Tibial nerve (tissue), 4 donors: Measurements from ENCODE around the gene CDC42SE2.

Experiments used
- EP300 ChIP-seq, 2 donors: sonication (generic); formaldehyde crosslinking; IDR thresholded peaks; one replicate each; pipeline ENCODE4 v1.6.1; 2017; ENCODE audit warnings: antibody characterized with exemption in 2 of 2, mild to moderate bottlenecking in 1 of 2
- TF ChIP-seq, protein P1 (sequence below), 5 experiments: fragments of 200-600 bp in 3 of 5; fragments of 450-650 bp in 2 of 5; sonication (generic) in 3 of 5; IDR thresholded peaks; one replicate each; pipeline ENCODE4 v1.5.1; 2016 to 2019; ENCODE audit warnings: antibody characterized with exemption in 5 of 5, mild to moderate bottlenecking in 3 of 5, moderate library complexity in 2 of 5

DNA sequence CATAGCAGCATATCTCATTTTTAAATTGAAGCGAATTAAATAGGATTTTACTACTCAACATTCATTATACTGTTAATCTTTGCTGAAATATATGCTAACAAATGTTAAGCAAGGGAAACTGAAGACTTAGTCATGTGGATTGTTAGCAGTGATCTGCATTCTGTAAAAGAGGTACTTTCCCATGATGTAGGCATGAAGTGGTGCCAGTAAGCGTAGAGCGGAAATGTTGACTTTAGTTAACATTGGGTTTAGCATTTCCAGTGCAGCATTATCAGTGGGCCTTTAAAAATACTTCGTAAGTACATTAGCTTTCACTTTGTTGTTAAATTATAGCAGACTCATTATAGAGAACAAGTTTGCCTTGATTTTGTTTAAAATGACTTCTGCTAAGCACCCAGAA, 130.3 kb downstream of the CDC42SE2 start:
- TF ChIP-seq, protein P1, sequence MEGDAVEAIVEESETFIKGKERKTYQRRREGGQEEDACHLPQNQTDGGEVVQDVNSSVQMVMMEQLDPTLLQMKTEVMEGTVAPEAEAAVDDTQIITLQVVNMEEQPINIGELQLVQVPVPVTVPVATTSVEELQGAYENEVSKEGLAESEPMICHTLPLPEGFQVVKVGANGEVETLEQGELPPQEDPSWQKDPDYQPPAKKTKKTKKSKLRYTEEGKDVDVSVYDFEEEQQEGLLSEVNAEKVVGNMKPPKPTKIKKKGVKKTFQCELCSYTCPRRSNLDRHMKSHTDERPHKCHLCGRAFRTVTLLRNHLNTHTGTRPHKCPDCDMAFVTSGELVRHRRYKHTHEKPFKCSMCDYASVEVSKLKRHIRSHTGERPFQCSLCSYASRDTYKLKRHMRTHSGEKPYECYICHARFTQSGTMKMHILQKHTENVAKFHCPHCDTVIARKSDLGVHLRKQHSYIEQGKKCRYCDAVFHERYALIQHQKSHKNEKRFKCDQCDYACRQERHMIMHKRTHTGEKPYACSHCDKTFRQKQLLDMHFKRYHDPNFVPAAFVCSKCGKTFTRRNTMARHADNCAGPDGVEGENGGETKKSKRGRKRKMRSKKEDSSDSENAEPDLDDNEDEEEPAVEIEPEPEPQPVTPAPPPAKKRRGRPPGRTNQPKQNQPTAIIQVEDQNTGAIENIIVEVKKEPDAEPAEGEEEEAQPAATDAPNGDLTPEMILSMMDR (IDR thresholded peaks at IDR 0.05): no peak
- no peak for TF ChIP-seq EP300 (IDR thresholded peaks at IDR 0.05)
